GM19463 (cell line): ENCODE data around the gene NEK11.
"Not testable (repeated sequence)": the region's sequence is repeated elsewhere in the genome, so short reads cannot be mapped to it uniquely, and the experiment has no call there.

Experiments used
- ATAC-seq: cut with Tn5 transposase; IDR thresholded peaks from one replicate; pipeline ENCODE4 v1.9.1; 2021; ENCODE audit warnings: mild to moderate bottlenecking, moderate library complexity; ENCODE audit not compliant: unreplicated experiment

NEK11 gene

DNA sequence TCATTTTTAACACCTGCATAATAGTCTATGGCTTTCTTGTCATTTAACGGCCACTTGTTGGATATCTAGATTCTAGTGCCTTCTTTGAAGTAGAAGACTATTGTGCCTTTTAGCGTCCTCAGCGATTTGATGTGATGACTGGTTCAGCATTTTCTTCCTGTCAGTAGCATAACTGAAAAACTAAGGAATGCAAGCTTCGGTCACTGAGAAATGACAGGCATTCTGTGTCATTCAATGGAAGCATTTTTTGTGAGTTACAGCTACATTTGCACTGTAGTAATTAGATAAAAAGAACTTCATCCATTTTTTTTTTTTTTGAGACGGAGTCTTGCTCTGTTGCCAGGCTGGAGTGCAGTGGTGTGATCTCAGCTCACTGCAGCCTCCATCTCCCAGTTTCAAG lies 10.3 kb downstream of the NEK11 start:
- ATAC-seq: no peak

DNA sequence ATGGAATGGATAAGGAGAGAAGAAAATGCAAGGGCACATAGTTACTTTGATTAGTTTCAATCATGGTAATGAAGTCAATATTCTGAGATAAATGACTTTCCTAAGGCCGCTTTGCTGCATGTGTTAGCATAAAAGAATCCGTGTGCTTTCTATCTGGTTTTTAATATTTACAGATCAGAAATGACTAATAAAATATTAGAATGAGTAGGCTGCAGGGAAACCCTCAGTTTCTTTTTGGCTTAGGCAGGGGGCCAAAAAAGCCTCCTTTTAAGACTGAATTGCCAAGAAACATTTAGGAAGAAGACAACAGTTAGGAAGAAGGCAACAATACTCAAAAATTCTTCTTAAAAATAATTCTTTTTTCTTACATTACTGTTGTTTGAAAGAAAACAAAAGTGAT lies 11.6 kb downstream of the NEK11 start:
- ATAC-seq: no peak

DNA sequence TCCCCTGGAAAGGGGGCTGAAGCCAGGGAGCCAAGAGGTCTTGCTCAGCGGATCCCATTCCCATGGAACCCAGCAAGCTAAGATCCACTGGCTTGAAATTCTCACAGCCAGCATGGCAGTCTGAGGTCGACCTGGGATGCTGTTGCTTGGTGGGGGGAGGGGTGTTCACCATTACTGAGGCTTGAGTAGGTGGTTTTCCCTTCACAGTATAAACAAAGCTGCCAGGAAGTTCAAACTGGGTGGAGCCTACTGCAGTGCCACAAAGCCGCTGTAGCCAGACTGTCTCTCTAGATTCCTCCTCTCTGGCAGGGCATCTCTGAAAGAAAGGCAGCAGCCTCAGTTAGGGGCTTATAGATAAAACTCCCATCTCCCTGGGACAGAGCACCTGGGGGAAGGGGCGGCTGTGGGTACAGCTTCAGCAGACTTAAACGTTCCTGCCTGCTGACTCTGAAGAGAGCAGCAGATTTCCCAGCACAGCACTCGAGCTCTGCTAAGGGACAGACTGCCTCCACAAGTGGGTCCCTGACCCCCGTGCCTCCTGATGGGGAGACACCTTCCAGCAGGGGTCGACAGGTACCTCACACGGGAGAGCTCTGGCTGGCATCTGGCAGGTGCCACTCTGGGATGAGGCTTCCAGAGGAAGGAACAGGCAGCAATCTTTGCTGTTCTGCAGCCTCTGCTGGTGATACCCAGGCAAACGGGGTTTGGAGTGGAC lies 15.8 kb downstream of the NEK11 start:
- not testable (repeated sequence) for ATAC-seq

DNA sequence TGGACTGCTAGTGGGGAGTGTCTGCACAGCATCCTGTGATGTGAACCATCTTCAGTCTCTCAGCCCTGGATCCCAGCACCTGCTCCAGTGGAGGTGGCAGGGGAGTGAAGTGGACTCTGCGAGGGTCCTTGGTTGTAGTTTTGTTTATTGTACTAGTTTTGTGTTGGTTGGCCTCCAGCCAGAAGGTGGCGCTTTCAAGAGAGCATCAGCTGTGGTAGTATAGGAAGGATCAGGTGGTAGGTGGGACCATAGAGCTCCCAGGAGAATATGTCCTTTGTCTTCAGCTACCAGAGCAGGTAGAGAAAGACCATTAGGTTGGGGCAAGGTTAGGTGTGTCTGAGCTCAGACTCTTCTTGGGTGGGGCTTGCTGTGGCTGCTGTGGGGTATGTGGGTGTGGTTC lies 20.9 kb downstream of the NEK11 start:
- ATAC-seq: no peak

DNA sequence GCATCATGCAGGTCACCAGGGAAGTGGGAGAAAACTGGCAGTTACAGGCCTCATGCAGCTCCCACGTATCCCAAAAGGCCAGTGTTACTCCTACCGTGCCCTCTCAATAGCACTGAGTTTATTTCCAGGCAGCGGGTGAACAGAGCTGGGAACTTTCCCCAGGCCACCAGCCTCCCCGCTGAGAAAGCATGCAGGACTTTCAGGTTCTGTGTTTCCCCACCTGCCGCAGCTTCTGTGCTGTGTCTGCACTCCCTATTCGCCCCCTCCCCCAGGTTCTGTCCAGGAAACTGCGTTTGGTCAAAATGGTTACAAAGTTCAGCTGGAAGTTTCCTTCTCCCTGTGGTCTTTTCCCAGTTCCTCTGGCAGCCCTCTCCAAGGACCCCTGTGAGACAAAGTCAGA lies 21.4 kb downstream of the NEK11 start:
- ATAC-seq: no peak

- ATAC-seq: no peak
Observed at GRCh38 chr3:131050001-131050400, 23.3 kb downstream of the NEK11 start.

DNA sequence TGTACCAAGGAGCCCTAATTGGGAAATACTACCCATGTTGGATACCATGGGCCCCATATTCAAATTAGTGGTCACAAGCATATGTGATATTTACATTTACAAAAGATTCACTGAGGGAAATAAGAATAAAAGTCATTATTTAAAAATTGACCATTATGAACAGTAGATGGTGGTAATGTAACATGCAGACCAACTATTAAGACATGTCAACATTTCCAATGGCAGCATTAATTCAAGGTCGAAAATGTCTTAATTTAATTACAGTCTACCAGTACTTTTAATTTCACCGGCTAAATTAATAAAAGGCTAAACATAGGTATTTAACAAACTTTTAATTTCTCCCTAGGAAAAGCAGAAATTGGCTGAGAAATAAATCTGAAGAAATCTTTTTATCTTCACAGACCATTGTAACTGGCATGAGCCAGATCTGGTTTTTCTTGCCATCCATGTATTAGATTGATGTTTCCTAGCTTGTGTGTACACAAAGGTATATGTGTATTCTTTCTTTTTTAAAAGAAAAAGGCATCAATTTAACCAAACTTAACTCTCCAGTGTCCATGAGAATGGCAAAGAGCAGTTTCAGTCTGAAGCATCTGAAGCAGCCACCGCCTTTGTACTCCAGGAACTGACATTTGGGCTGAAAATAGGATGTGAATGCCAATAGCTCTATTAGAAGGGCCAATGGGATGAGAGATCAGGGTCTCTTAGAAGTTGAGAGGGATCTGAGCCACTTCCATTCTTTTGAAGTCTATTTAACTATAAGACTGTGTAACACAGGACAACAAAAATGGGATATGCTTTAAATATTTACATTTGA lies 26.6 kb downstream of the NEK11 start:
- no peak for ATAC-seq

- no peak for ATAC-seq
Observed at GRCh38 chr3:131067983-131068382, 41.3 kb downstream of the NEK11 start.

DNA sequence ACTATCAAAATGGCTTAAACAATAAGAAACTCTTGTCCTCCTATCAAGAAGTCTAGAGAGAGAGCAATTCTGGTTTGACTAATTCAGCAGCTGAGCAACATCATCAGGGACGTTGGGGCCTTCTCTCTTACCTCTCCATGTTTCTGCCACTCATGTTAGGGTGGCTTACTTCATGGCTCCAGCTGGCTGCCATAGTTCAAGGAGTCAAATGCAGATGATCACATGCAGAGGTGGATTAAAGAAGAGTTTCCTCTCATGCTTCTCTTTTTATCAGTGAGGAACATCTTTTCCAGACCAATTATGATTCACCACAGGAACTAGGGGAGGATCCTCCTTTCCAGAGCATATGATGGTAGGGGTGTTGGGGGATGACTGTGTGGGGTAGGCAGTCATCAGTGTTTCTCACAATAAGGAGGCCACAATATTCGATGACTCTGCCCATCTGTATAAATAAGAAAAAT lies 45.5 kb downstream of the NEK11 start:
- no peak for ATAC-seq

- ATAC-seq: no peak
Observed at GRCh38 chr3:131072845-131073244, 46.2 kb downstream of the NEK11 start.

- ATAC-seq: no peak
Observed at GRCh38 chr3:131075632-131076328, 49.1 kb downstream of the NEK11 start.

DNA sequence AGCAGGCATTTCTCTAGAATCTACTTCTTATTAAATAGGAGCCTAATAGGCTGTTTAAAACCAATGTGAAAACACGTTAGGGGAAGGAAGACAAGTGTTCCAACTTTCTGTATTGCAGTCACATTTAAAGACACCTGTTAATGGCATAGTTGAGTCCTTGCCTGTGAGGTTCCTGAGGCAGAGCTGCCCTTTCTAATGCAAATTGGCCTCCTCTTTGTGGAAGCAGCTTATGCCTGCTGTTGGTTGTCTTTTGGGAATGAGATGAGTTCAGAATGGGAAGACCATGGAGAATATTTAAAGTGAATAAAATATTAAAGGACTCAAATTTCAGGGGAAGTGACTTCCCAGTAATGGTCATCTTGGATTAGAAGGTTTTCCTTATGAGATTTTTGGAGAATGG lies 51.2 kb downstream of the NEK11 start:
- no peak for ATAC-seq

- ATAC-seq: no peak
Observed at GRCh38 chr3:131079086-131079485, 52.4 kb downstream of the NEK11 start.

GRCh38 chr3:131081224-131081623 lies 54.5 kb downstream of the NEK11 start:
- no peak for ATAC-seq

GRCh38 chr3:131082246-131082645 lies 55.6 kb downstream of the NEK11 start:
- no peak for ATAC-seq

DNA sequence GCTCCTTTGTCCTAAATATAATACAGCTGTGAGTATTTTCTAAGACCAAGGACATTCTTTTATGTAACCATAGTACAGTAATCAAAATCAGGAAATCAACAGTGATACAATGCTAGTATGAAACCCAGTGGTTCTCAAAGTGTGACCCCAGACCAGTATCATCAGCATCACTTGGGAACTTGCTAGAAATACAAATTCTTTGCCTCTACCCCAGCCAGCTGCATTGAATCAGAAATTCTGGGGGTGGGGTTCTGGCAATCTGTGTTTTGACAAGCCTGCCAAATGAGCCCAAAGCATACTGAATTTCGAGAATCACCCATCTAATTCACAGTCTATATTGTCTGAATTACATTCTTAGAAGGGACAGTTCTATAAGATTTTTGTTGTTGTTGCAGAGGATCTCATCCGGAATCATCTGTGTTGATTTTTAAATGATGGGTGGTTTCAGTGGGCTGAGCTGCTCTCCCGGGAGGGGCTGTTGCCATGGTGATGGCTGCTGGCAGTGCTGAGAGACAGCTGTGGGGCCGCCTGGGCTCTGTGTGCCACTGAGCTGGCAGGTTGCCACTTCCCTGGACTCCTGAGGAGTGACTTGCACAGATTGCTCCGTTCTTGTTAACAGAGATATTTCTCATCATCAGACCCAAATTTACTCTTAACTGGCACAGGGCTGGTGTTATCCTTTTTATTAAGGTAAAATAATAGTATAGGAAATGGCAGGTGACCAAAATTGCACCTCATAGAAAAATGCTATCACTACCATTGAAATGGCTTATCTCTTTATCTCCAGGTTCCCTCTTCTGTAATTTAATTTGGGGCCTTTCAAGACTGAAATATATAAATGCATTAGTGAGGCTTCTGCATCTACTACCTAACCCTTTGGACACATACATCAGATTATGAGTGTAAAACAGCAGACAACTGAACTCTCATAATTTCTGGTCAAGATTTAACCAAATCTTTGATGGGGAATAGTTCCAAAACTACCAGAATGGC lies 56.5 kb downstream of the NEK11 start:
- no peak for ATAC-seq

DNA sequence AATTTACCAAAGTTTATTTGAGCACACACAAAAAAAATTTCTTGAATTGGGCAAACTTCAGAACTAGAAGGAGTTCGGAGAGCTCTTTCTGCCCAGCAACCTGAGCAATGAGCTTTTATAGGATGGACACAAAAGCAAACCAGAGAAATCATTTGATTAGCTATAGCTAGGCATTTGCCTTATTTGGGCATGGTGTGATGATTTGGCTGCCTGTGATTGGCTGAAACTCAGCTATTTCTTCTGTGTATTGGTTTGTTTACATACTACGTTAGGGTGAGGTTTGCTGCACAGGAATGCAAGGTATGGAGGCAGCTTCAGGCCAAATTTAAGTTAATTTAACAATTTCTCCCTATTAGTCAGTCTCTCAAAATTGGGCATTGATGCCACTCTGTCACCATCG lies 65.1 kb downstream of the NEK11 start:
- ATAC-seq: no peak

- ATAC-seq: no peak
Observed at GRCh38 chr3:131107637-131108433, 81.2 kb downstream of the NEK11 start.

GRCh38 chr3:131109156-131109555 lies 82.5 kb downstream of the NEK11 start:
- no peak for ATAC-seq

- ATAC-seq: no peak
Observed at GRCh38 chr3:131110087-131110486, 83.4 kb downstream of the NEK11 start.
